HG03565 (cell line): ENCODE results near the gene SLC25A25.
"Not testable (repeated sequence)": the region's sequence is repeated elsewhere in the genome, so short reads cannot be mapped to it uniquely, and the experiment has no call there.

Source experiments
- ATAC-seq: cut with Tn5 transposase; IDR thresholded peaks from one replicate; pipeline ENCODE4 v1.9.1; 2021; ENCODE audit warnings: mild to moderate bottlenecking, moderate library complexity; ENCODE audit not compliant: unreplicated experiment

SLC25A25 gene

GRCh38 chr9:128051932-128052709 is 15.9 kb upstream of the SLC25A25 start:
- no peak for ATAC-seq

- ATAC-seq: no peak
Measured at GRCh38 chr9:128053560-128053959, 14.5 kb upstream of the SLC25A25 start.

DNA sequence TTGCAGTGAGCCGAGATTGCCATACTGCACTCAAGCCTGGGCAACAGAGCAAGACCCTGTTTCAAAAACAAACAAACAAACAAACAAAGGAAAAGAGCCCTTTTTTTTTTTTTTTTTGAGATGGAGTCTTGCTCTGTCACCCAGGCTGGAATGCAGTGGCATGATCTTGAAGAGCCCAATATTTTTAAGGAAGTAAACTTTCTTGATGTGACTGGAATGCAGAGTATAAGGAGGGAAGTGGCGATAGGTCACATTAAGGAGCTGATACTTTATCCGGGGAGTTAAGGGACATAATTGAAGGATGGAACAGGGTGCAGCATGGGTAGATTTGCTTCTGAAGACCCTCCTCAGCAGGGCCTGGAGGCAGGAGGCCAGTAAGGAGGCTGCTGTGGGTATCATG is 13.9 kb upstream of the SLC25A25 start:
- no peak for ATAC-seq

- ATAC-seq: no peak
Measured at GRCh38 chr9:128055344-128056040, 12.5 kb upstream of the SLC25A25 start.

DNA sequence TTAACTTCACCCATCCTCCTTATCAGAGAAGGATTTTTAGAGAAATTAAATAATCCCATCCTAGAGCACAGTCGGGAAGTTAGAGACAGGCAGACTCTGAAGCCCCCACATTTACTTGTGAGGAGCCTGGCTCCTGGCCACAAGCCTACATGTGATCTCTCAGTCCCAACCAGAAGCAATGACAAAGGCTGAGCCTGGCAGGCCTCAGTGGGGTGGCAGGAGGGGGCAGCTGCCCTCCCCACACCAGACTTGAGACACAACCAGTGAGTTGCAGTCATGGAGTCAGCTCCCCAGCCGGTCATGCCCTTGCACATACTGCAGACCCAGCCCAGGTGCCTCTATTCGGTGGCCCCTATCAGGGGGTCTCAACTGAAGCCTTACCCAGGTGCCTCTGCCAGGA is 11.9 kb upstream of the SLC25A25 start:
- no peak for ATAC-seq

GRCh38 chr9:128056887-128057723 is 10.9 kb upstream of the SLC25A25 start:
- no peak for ATAC-seq

- ATAC-seq: no peak
Measured at GRCh38 chr9:128057724-128058409, 10.2 kb upstream of the SLC25A25 start.

- no peak for ATAC-seq
Measured at GRCh38 chr9:128059365-128059983, 8.6 kb upstream of the SLC25A25 start.

DNA sequence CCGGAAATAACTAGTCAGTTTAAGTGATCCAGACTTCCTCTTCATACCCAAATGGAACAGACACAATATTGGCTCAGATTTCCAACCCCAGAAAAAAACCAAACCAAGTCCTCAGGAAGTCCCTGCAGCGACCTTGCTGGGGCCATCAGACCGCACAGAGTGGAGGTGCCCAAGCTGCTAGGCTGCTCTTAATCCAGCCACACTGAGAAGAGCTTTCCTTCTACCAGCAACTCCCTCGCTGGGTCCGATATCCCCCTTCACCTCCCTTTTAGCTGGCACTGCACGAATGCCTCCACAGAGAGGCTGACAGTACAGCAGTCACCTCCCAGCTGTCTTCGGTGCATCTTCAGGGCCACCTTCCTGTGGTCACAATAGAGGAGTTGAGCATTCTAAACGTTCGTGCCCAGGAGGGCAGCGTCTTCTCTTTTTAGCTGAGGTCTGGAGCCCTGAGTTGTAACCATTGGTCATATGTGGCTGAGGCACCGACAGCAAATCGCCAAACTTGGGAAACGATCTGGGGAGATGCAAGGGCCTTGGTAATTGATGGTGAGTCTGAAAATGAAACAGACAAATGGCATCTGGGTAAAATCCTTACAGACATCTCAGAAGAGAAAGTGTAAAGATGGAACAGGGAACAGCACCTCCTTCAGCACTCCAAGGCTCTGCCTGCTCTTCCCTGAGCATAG is 6.6 kb upstream of the SLC25A25 start:
- ATAC-seq: no peak

GRCh38 chr9:128062279-128062678 is 5.8 kb upstream of the SLC25A25 start:
- no peak for ATAC-seq

GRCh38 chr9:128062846-128063831 is 4.9 kb upstream of the SLC25A25 start:
- no peak for ATAC-seq

DNA sequence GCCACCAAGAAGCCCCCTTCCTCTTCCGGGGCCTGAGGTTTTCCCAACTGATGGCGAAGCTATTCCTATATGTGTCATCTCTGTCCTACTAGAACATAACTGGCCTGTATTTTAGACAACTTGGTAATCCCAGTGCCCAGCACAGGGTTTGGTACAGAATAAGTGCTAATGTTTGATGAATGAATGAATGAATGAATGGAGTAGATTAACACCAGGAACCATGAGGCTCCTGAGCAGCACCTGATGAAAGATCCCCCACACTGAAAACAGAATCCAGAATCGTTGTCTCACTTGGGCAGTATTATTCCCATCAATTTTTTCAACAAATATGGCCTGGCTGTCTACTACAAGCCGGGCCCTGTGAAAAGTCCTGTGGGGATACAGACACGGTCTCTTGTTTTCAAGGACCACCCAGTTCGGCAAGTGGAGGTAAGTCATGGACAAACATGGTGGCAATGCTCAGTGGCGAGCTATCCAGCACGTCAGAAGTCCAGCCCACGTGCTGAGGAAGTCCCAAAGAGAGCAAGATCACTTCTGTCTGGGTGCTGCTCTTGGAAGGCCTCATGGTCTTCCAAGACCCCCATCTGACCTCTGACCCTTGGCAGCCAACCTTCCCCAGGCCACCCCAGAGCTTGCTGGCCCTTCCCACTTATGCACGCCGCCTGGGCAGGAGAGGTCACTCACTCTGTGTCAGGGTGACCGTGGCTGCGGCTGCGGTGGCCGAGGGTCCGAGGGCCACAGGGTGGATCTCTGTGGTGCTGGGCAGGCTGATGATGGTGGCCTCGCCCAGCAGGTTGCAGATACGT is 1.9 kb upstream of the SLC25A25 start:
- ATAC-seq: no peak

DNA sequence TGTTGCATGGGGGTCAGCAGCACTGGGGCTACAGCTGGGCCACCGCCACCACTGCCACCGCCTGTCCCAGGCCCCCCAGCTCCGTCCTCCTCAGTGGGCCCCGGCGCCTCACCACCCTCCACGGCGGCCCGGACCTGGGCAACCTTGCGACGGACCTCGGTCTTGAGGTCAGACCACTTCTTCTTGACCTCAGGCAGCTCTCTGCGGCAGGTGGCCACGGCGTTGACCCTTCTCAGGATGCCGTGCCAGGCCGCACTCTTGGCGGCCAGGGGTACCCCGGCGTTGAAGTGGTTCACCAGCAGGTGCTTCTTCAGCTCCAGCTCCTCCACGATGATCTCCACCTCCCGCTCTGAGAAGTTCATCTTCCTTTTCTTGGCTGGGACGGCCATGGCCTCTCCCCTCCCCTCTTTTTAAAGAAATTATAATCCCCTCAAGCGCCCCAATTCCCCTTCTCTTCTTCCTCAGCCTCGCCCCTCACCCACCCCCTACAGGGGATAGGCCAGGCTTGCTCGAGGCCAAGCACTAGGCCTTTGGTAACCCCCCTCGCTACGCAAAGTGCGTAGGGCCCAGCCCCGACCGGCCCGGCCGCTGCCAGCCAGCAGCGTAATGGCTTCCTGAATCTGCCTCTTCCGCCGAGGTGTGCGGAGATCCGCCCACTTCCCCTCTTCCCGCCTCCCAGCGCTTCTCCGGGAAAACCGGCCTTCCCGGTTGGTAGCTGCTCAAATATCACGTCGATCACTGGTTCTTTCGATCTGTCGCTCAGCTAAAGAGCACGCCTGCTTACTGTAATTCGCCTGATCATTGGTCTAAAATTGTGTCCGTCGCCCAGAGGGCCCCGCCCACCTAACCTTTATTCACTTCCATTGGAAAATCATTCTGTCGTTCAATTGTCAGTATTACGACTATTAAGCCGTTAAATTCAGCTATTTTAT is 1.1 kb upstream of the SLC25A25 start, which contains the start of gene NAIF1:
Gene NAIF1 (minus strand): TSS at position 608 of the 932 bp plus-strand sequence. CDS start 219 bp downstream, at position 389.
- peak; percentile 59 for ATAC-seq

DNA sequence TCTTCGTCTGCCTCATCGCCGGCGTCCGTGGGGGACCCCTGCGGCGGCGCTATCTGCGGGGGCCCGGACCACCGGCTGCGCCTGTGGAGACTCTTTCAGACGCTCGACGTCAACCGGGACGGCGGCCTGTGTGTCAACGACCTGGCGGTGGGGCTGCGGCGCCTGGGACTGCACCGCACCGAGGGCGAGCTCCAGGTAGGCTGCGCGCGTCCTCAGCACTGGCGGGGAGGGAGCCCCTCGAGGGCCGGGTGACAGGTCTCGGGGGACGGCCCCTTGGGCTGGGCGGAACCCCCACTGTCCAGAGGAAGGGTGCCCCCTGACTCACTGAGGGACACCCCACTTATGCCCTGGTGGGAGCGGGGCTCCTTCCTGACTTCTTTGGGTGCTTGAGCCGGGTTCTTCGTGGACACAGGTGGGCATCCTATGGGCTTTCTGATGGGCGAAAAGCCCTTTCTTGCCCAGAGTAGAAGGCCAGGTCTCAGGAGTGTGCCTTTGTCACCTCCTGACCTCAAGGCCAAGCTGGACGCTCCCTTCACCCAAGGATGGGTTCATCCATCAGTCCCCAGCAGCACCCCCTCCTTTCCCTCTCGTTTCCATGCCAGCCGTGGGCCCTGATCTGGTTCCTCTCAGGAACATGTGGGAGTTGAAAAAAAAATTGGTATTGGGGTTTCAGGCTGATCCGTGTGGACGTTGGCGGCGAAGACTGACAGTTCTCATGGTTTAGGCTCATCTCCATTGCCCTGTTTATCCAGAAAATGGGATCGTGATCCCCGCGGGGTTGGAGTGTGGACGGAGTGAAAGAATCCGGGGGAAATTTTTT is 564 bp downstream of the SLC25A25 start:
- no peak for ATAC-seq

DNA sequence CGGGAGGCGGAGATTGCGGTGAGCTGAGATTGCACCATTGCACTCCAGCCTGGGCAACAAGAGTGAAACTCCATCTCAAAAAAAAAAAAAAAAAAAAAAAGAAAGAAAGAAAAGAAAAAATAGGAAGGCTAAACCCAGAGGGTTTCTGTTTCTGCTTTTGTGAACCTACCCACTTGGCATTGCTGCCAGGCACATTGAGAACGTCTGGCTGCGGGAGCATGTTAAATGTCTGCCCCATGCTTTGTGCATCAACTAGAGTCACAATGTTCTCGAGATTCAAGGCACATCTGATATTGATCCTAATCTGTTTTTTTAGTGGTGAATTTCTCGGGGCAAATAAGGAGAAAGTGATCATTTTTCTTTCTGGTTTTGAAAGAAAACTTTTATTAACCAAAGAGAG is 2.8 kb downstream of the SLC25A25 start:
- no peak for ATAC-seq

GRCh38 chr9:128071475-128071874 is 3.4 kb downstream of the SLC25A25 start:
- not testable (repeated sequence) for ATAC-seq
